HepG2 (cell line): ENCODE measurements around the gene NIPAL1. TPM values are rescaled to one million over a fixed set of nuclear protein-coding genes. Genes with fewer than 3 reads are reported as not detected.
A peak's percentile ranks its signal among the peaks of the same experiment; 100 is the strongest.

Source experiments
- ATF3 ChIP-seq: sonication (generic); formaldehyde crosslinking; IDR thresholded peaks from 2 replicates; pipeline ENCODE4 v1.4.0; 2020; ENCODE audit warnings: missing genetic modification reagents
- DPF2 ChIP-seq: sonication (generic); formaldehyde crosslinking; IDR thresholded peaks from 2 replicates; pipeline ENCODE4 v1.4.0; 2020; ENCODE audit warnings: mild to moderate bottlenecking, low read depth, missing genetic modification reagents, borderline replicate concordance
- HBP1 ChIP-seq: IDR thresholded peaks from 2 replicates; pipeline ENCODE4 v1.6.1; 2016; ENCODE audit warnings: low read depth, control low read depth
- HNRNPH1 ChIP-seq: fragments of 200-400 bp; formaldehyde crosslinking; optimal IDR thresholded peaks from 2 replicates; pipeline ENCODE3; 2017; ENCODE audit warnings: mild to moderate bottlenecking, low read depth, low read length
- MBNL3 ChIP-seq: fragments of 250-450 bp; sonication (Bioruptor Pico); conservative IDR thresholded peaks from 2 replicates; pipeline ENCODE4 v1.8.0; 2022; ENCODE audit warnings: mild to moderate bottlenecking, inconsistent platforms
- NCOA2 ChIP-seq: sonication (generic); formaldehyde crosslinking; IDR thresholded peaks from 2 replicates; pipeline ENCODE4 v1.8.0; 2022; ENCODE audit warnings: inconsistent platforms
- NR2F1 ChIP-seq, 2 experiments: fragments of 450-650 bp in 1 of 2; formaldehyde crosslinking in 1 of 2; IDR thresholded peaks; 2 replicates each; pipeline versions ENCODE4 v1.5.0 to v1.6.1; 2016 to 2020; ENCODE audit warnings: mild to moderate bottlenecking in 1 of 2, missing compliant biosample characterization in 1 of 2, missing genetic modification reagents in 1 of 2, moderate library complexity in 1 of 2
- PRMT3 ChIP-seq: sonication (generic); formaldehyde crosslinking; IDR thresholded peaks from 2 replicates; pipeline ENCODE4 v1.8.1; 2022; ENCODE audit warnings: low read depth, mild to moderate bottlenecking, moderate library complexity, missing genetic modification reagents, borderline replicate concordance
- RFX5 ChIP-seq: IDR thresholded peaks from 2 replicates; pipeline ENCODE4 v1.6.1; 2011; ENCODE audit warnings: low read depth, low read length, improper control_type of control experiment
- ZBTB14 ChIP-seq: sonication (generic); formaldehyde crosslinking; IDR thresholded peaks from 2 replicates; pipeline ENCODE4 v1.4.0; 2020; ENCODE audit warnings: missing genetic modification reagents
- ZBTB34 ChIP-seq: sonication (generic); formaldehyde crosslinking; IDR thresholded peaks from 2 replicates; pipeline ENCODE4 v1.8.0; 2022; ENCODE audit warnings: mild to moderate bottlenecking, missing genetic modification reagents
- ZHX2 ChIP-seq, 2 experiments: sonication (generic) in 1 of 2; formaldehyde crosslinking in 1 of 2; IDR thresholded peaks; 2 replicates each; pipeline versions ENCODE4 v1.6.1 to v1.9.0; 2014 to 2022; ENCODE audit warnings: antibody characterized with exemption in 1 of 2, borderline replicate concordance in 1 of 2, inconsistent platforms in 1 of 2, low read depth in 1 of 2, missing genetic modification reagents in 1 of 2
- ZNF570 ChIP-seq: sonication (generic); formaldehyde crosslinking; IDR thresholded peaks from 2 replicates; pipeline ENCODE4 v1.4.0; 2020; ENCODE audit warnings: mild to moderate bottlenecking, missing genetic modification reagents, borderline replicate concordance
- ZNF800 ChIP-seq: sonication (generic); formaldehyde crosslinking; IDR thresholded peaks from 2 replicates; pipeline ENCODE4 v1.4.0; 2020; ENCODE audit warnings: missing genetic modification reagents
- ZNF891 ChIP-seq: sonication (generic); formaldehyde crosslinking; IDR thresholded peaks from 2 replicates; pipeline ENCODE4 v1.5.0; 2020; ENCODE audit warnings: mild to moderate bottlenecking, missing genetic modification reagents
- polyA plus RNA-seq, 8 experiments: library from polyadenylated mRNA; depleted of rRNA in 3 of 8; stranded (reverse) in 7 of 8; unstranded in 1 of 8; fragments of >200 nt; fragmentation: Illumina TruSeq in 4 of 8; extraction: Trizol in 4 of 8; gene quantifications; 2 replicates each; pipeline versions ENCODE4 v1.2.1 to v1.2.3, GENCODE V29; 2011 to 2016; ENCODE audit warnings: low read depth in 4 of 8, missing spikeins in 1 of 8, mixed read lengths in 1 of 8; ENCODE audit not compliant: insufficient read depth in 1 of 8
- total RNA-seq, 5 experiments: library from RNA; depleted of rRNA; stranded (reverse); fragments of >200 nt; fragmentation: Illumina TruSeq; extraction: Trizol; gene quantifications; 2 replicates each; pipeline ENCODE4 v1.2.3, GENCODE V29; 2016; ENCODE audit warnings: low read depth in 1 of 5

Gene NIPAL1
- total and polyA plus RNA-seq, 2 of the 13 experiments (the other 11 are each of a cell fraction or from before 2014, with no cell fraction given), result 1.4 to 3.4 TPM

GRCh38 chr4:48038666-48039065 lies 22.1 kb downstream of the NIPAL1 start (continued):
- TF ChIP-seq PRMT3, result no peak
- no peak for TF ChIP-seq HNRNPH1
- no peak for TF ChIP-seq ZHX2 (IDR thresholded peaks at IDR 0.05; ENCODE audit: low read depth)
- TF ChIP-seq ZHX2 (CRISPR knock-in tag; IDR thresholded peaks at IDR 0.05; ENCODE audit: borderline replicate concordance), result no peak
- TF ChIP-seq ZBTB34 (CRISPR knock-in tag), result no peak
- TF ChIP-seq ZNF800 (CRISPR knock-in tag), result no peak
- no peak for TF ChIP-seq MBNL3
- peak; percentile 35; the same call in 1 of the 2 replicates for TF ChIP-seq DPF2 (CRISPR knock-in tag)
- TF ChIP-seq NR2F1 (CRISPR knock-in tag; IDR thresholded peaks at IDR 0.05), result peak; percentile 54 to 62; a peak in 3 of 4 replicates
- TF ChIP-seq ZNF570 (CRISPR knock-in tag), result no peak
- TF ChIP-seq NCOA2 (CRISPR knock-in tag), result 0 out of 2 replicates have a peak, but pooled peaks have one; percentile 20
- no peak for TF ChIP-seq HBP1 (CRISPR knock-in tag)
- TF ChIP-seq ATF3 (CRISPR knock-in tag), result no peak
- TF ChIP-seq RFX5, result no peak
- TF ChIP-seq ZNF891 (CRISPR knock-in tag), result no peak
- no peak for TF ChIP-seq ZBTB14 (CRISPR knock-in tag)
